ENCODE data around the gene CDK18.

Gene CDK18

DNA sequence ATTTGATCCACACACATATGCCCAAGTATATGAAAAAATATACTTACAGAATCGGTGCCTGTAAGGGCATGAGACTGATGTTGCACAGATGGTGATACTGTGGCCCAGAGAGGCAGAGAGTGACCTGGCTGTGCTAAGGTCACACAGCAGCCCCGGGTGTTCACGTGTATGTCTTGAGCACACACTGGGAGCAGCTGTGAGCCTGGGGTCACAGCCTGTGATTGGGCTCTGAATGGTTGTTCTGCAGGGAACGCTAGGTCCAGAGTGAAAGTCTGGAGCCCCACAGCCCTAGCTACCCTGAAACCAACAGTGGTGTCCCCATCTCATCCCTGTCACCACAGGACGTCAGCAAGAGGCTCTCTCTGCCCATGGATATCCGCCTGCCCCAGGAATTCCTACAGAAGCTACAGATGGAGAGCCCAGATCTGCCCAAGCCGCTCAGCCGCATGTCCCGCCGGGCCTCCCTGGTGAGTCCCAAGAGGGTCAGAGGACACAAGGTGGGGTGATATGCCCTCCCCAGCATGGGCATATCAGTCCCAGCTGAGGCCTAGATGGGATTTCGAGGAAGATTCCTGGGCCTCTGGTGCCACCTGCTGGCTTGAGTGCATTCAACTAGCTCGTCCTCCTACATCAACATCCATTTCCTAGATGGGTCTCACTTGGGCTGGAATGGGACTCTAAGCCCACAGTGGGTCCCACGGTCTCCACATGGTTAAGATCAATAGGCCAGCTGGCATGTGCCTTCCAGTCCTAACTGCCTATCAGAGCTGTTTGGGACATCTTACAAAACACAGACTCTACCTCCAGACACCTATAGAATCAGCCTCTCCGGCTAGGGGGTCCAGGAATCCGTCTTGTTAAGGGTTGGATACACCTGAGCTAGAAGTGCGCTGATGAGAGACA, 19.7 kb downstream of the CDK18 start:
- Histone ChIP-seq H3K4me1 (ENCODE audit: low read length) (no peaks in the 10 kb centered on the region), H3K4me2 (ENCODE audit: low read depth, low read length) (no peak overlapping the region), H3K79me2 (ENCODE audit: low read length) (no peaks in the 10 kb centered on the region)

GRCh38 chr1:205524794-205525101, 20.3 kb downstream of the CDK18 start:
- Histone ChIP-seq H3K27ac (ENCODE audit: low read length) (no peak overlapping the region), H3F3A (ENCODE audit: insufficient read depth, low read length) (no peaks in the 10 kb centered on the region), H3K9ac (ENCODE audit: low read length) (no peak overlapping the region), H3K79me2 (ENCODE audit: low read length) (no peaks in the 10 kb centered on the region), H3K27me3 (replicated peaks; ENCODE audit: insufficient read depth, low read length) (peaks cover 57% of the 10 kb centered on the region), H3K4me2 (ENCODE audit: low read depth, low read length) (no peak overlapping the region), H3K4me1 (ENCODE audit: low read length) (no peaks in the 10 kb centered on the region), H3K9me2 (replicated peaks; ENCODE audit: insufficient read depth, low read length) (no peaks in the 10 kb centered on the region), H3K9me3 (replicated peaks; ENCODE audit: insufficient read depth, low read length) (no peaks in the 10 kb centered on the region), H3K4me3 (ENCODE audit: low read length) (no peak overlapping the region), H3K36me3 (replicated peaks; ENCODE audit: insufficient read depth, low read length) (no peaks in the 10 kb centered on the region), H4K20me1 (ENCODE audit: insufficient read depth, low read length) (no peaks in the 10 kb centered on the region), H2AFZ (ENCODE audit: low read length) (no peak overlapping the region)
- DNase-seq = no peak
- TF ChIP-seq CTCF (IDR thresholded peaks at IDR 0.05; ENCODE audit: low read length) (no peak), EZH2phosphoT487 (IDR thresholded peaks at IDR 0.05; ENCODE audit: low read length) (no peak)

More for the DNA sequence above, 19.7 kb downstream of the CDK18 start:
- Histone ChIP-seq H3K9ac (ENCODE audit: low read length) (no peak overlapping the region), H3F3A (ENCODE audit: insufficient read depth, low read length) (no peaks in the 10 kb centered on the region), H3K9me2 (replicated peaks; ENCODE audit: insufficient read depth, low read length) (no peaks in the 10 kb centered on the region), H3K9me3 (replicated peaks; ENCODE audit: insufficient read depth, low read length) (no peaks in the 10 kb centered on the region), H2AFZ (ENCODE audit: low read length) (no peak overlapping the region), H3K36me3 (replicated peaks; ENCODE audit: insufficient read depth, low read length) (no peaks in the 10 kb centered on the region), H3K4me3 (ENCODE audit: low read length) (no peak overlapping the region), H3K27me3 (replicated peaks; ENCODE audit: insufficient read depth, low read length) (peaks cover 51% of the 10 kb centered on the region), H4K20me1 (ENCODE audit: insufficient read depth, low read length) (no peaks in the 10 kb centered on the region), H3K27ac (ENCODE audit: low read length) (no peak overlapping the region)
- TF ChIP-seq EZH2 (optimal IDR thresholded peaks at IDR 0.05; ENCODE audit: low read depth, low read length) (no peak), CTCF (IDR thresholded peaks at IDR 0.05; ENCODE audit: low read length) (peak; percentile 91), EZH2phosphoT487 (IDR thresholded peaks at IDR 0.05; ENCODE audit: low read length) (no peak)
- peak; percentile 78 for DNase-seq

DNA sequence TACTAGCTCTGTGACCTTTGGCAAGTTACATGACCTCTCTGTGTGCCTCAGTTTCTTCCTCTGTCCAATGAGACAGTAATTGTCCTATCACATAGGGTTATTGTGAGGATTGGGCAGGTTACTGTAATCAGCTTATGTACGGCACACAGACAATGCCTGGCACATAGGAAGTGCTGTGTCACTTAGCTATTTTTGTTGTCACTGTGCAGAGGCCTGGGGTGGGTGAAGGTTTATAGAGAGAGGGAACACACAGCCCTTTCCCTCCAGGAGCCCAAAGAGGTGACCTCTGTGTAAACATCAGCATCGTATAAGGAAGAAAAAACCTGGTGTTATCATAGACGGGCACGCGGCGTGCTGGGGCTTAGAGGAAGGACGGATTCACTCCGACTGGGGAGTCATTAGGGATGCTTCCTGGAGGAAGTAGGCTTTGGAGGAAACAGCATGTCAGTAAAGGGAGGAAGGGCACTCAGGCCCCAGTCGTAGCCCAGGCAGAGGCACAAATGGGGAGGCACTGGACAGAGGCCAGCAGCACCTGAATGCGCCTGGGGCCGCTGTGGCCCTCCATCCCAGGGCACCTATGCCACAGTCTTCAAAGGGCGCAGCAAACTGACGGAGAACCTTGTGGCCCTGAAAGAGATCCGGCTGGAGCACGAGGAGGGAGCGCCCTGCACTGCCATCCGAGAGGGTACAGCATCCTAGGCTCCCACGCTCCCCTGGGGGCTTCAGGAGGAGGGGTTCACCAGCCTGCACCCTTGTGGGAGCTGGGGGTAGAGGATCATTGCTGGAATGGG, 21.2 kb downstream of the CDK18 start:
- no peak for DNase-seq
- Histone ChIP-seq H3K4me1 (ENCODE audit: low read length) (no peaks in the 10 kb centered on the region), H2AFZ (ENCODE audit: low read length) (no peak overlapping the region), H3F3A (ENCODE audit: insufficient read depth, low read length) (no peaks in the 10 kb centered on the region), H3K9me3 (replicated peaks; ENCODE audit: insufficient read depth, low read length) (no peaks in the 10 kb centered on the region), H3K9me2 (replicated peaks; ENCODE audit: insufficient read depth, low read length) (no peaks in the 10 kb centered on the region), H3K4me3 (ENCODE audit: low read length) (no peak overlapping the region), H3K27me3 (replicated peaks; ENCODE audit: insufficient read depth, low read length) (peaks cover 66% of the 10 kb centered on the region), H4K20me1 (ENCODE audit: insufficient read depth, low read length) (no peaks in the 10 kb centered on the region), H3K79me2 (ENCODE audit: low read length) (no peaks in the 10 kb centered on the region), H3K9ac (ENCODE audit: low read length) (no peak overlapping the region), H3K4me2 (ENCODE audit: low read depth, low read length) (no peak overlapping the region), H3K27ac (ENCODE audit: low read length) (no peak overlapping the region), H3K36me3 (replicated peaks; ENCODE audit: insufficient read depth, low read length) (no peaks in the 10 kb centered on the region)
- TF ChIP-seq EZH2phosphoT487 (IDR thresholded peaks at IDR 0.05; ENCODE audit: low read length) (no peak), EZH2 (optimal IDR thresholded peaks at IDR 0.05; ENCODE audit: low read depth, low read length) (no peak), CTCF (IDR thresholded peaks at IDR 0.05; ENCODE audit: low read length) (no peak)
